M059J (cell line): ENCODE measurements around the gene PELI2. TPM values are rescaled to one million over a fixed set of nuclear protein-coding genes. Genes with fewer than 3 reads are reported as not detected.
"Not testable (repeated sequence)": the region's sequence is repeated elsewhere in the genome, so short reads cannot be mapped to it uniquely, and the experiment has no call there.

Source experiments
- DNase-seq: peaks from one replicate; pipeline ENCODE4 v3.0.0-alpha.2; 2012; ENCODE audit warnings: low read depth
- total RNA-seq: library from RNA; depleted of rRNA; stranded (reverse); fragments of >200 nt; shearing (Covaris generic); gene quantifications from 2 replicates; pipeline ENCODE4 v1.2.3, GENCODE V29; 2014

Gene PELI2
- total RNA-seq, 1 experiment from 2014 or later, result 3.0 TPM

DNA sequence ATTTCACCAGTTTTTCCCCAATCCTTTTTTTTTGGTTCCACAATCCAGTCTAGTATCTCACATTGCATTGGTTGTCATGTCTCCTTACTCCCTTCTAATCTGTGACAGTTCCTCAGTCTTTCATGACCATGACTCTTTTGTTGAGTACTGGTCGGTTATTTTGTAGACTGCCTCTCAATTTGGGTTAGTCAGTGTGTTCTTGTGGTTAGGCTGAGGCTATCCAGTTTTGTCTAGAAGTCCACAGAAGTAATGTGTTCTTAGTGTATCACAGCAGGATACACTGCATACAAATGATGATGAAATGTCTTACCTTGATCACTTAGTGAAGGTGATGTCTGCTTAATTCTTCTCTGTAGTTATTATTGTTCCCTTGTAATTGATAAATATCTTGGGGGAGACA lies 24.8 kb downstream of the PELI2 start:
- no peak for DNase-seq

DNA sequence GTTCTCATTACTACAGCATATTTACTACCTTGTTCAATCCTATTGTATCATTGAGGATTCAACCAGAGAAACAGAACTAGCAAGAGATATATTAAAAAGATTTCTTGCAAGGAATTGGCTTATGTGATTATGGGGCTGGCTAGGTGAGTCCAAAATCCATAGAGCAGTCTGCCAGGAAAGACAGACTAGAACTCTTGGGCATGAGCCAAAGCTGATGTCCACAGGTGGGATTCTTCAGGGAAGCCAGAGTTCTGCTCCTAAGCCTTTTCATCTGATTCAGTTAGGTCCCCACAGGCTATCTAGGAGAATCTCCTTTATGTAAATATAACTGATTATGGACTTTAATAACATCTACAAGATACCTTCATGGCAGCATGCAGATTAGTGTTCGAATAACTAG lies 26.0 kb downstream of the PELI2 start:
- DNase-seq, result no peak

DNA sequence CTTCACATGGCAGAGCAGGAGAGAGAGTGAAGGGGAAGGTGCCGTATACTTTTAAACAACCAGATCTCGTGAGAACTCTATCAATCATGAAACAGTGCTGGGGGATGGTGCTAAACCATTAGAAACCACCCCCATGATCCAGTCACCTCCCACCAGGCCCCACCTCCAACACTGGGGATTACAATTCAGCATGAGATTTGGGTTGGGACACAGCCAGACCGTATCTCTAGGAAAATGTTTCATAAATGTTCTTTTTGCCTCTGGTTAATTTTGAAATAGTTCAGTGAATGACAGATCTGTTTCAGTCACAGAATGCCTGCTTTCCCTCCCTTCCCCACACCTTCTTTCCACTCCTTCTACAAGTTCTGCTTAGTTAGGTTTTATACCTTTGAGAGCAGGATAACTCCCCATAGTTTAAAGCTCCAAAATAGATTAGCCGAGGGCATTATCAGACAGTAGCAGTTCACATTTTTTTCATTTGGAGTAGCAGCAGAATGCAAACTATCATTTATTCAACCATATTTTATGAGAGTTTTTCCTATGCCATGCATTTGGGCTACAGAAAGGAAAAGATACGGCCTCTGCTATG lies 27.1 kb downstream of the PELI2 start:
- DNase-seq, result no peak

DNA sequence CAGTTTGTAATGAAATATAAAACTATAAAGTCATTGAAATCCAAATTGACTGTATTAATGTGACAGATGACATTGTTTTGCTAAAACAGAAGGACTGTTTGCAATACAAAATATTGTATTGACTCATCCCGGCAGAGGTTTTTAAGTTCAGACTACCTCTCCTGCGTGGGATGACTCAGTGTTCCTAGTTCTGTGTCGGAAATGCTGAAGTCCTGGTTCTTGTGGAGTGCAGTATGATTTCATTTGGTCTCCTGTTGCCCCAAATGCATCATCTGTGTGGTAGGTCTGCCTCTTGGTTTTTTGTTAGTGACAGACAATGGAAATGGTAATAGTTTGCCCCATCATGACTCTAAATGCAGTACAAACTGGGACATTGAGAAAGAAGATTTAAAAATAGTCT lies 27.8 kb downstream of the PELI2 start:
- peak; percentile 72 for DNase-seq

DNA sequence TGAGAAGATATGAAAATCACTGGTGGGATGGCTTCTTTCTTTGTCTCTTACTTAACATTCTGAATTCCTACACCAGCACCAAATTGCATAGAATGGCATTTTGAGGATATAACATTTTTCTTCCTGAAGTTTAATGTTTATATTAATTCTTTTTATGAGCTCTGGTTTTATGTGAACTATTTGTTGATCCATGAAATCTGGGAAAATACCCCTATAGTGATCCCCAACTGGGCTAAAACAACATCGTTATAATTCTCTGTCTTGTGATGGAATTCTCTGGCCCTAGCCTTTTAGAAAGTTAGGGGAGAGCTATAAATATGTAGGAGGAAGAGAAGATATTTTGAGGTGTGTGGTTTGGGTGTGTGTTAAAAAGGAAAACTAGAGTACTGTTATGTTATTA lies 29.2 kb downstream of the PELI2 start:
- DNase-seq, result no peak

DNA sequence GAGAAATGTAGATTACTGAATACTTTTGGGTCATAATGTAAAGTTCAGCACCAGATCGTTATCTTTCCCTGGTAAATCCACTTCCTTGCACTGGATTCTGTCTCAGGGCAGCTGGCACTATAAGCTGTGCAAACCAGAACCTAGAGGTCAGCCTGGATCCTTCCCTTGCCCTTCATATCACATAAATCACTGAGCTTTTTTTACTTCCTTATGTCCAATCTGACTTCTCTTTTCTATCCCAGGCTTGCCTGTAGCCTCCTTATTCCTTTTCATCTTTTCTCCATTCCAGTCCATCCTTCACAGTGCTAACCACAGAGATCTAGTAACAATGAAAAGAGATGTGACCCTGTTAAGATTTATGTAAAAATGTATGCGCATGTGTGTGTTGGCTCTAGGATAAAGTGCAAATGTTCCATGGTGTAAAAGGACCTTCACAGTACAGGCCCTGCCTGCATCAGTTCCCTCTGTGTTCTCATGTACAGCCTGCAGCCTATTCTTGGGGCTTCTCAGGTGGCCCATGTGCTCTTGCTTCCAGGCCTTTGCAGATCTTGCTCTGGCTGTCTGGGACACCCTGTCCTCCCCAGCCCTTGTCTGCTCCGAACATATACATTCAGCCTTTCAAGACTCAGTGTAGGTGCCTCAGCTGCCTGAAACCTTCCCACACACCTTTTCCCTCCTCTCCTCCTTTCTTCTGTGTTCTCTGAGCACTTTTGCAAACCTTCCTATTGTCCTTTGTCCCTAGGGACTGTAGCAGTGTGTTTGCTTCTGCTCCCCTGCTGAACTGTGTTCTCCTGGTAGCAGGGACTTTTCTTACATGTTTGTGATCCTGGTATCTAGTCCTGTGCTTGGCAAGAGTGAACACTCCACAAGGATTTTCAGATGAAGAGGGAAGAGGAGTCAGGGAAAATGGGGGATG lies 30.0 kb downstream of the PELI2 start:
- DNase-seq, result no peak

DNA sequence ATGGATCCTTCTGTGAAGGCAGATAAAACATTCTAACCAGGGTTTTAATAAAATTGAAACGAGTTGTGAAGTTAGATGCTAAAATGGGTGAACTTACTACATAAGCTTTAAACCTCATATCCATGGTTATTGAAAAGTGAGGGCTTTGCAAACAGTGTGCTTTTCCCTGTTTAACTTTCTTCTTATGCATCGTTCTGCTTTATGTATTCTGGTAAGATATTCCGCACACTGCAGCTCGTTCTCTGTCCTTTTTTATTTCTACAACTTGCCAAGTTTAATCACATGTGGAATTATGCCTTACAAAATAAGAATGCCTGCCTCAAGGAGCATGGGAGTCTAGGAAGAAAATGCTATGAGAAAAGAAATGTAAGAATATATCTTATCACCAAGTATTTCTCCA lies 30.9 kb downstream of the PELI2 start:
- DNase-seq, result no peak

DNA sequence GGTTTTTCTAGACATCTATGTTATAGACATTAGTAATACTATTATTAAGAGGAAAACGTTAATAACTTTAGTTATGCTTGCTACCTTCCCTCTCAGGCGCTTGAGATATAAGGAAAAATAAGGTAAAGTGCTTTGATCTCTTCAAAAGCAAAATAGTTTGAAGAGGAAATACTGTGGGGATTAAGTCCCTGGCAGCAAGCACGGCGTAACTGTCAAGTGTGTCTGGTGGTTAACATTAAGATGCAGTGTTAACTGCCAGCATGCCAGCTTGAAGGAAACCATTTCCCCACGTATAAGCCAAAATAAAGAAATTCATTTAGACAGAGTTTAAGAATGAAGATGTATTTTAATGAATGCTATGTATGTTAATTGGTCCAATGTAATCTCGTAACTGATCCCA lies 31.8 kb downstream of the PELI2 start:
- DNase-seq, result no peak

DNA sequence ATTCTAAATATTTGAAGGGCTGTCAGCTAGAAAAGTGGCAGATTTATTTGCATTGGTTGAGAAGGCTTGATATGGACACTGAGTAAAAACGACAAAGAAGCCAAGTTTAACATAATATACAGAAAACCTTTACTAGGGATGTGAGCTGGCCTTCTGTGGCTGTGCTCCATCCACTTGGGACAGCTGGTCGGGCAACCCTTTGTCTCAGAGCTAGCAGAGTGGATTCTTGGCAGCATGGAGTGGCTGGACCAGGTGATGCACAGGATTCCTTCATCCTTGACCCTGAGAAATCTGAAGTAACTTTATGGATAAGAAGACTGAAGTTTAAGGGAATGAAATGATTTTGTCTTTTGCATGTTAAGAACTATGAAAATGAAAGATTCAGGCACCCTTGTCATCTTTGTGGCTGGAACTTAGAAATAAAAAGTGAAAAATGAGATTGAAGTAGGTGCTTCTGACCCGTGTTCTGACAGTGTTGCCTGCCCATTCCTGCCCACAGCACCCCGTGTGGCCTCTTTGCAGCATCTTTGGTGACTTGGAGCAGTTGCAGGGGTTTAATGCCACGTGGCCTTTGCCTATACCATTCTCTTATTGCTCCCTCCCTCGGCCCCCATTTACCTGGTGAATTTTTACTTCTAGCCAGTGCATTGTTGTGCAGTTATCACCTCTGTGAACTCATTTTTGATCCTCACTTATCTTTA lies 32.6 kb downstream of the PELI2 start:
- DNase-seq, result no peak

DNA sequence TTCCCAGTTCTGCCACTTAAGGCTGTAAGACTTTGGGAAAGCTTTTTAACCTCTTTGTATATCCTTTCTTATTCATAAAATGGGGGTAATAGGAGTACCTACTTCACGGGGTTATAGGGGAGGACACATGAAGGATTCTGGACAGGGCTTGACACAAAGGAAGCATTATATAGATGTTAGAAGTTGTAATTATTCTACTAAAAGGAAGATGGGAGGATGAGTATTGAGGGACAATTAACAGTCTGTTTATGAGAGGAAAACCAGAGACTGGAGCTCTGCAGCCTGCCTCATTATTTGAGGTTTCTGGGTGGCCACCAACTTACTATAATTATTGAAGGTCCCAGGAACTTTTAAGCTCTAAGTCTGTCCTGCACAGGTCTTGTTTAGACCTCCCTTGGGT lies 34.0 kb downstream of the PELI2 start:
- no peak for DNase-seq

DNA sequence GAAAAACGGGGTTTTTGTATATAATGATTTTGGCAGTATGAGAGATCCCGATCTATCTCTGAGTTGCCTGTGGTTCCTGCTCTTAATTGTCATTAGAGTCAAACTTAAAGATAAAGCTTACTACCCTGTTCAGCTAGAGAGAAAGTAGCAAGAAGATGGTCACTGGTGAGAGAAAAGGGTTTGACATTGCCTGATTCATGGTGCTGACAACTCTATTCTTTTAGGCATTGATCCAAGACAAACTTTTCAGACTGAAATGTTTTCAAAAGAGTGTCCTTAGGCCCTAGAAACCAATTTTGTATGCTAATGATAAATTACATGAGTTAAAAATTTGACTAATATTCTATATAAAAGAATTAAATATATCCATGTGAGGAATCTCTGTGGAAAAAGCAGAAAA lies 35.1 kb downstream of the PELI2 start:
- peak; percentile 37 for DNase-seq

DNA sequence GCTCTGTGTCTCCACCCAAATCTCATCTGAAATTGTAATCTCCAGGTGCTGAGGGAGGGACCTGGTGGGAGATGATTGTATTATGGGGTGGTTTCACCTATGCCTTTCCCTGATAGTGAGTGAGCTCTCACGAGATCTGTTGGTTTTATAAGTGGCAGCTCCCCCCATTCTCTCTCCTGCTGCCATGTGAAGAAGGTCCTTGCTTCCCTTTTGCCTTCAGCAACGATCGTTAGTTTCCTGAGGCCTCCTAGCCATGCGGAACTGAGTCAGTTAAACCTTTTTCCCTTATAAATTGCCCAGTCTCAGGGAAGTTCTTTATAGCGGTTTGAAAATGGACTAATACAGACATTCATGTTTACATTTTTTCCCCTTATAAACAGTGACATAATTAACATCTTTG lies 36.1 kb downstream of the PELI2 start:
- DNase-seq, result no peak

DNA sequence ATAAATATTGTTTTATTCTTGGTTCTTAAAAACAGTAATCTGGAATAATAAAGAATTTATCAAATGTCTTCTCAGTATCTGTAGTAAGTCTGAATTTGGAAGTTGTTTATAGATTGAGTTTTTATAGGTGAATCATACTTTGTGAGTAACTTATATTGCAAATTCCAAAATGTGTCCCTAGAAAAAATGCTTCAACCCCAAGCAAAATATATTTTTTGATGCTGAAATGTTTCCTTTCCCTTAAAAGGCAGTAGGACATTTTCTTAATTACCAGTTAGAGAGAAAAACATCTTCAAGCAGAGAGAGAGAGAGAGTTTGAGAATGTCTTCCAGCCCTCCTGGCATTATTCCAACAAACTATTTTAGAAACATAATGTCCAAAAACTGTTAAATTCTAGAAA lies 37.9 kb downstream of the PELI2 start:
- no peak for DNase-seq

DNA sequence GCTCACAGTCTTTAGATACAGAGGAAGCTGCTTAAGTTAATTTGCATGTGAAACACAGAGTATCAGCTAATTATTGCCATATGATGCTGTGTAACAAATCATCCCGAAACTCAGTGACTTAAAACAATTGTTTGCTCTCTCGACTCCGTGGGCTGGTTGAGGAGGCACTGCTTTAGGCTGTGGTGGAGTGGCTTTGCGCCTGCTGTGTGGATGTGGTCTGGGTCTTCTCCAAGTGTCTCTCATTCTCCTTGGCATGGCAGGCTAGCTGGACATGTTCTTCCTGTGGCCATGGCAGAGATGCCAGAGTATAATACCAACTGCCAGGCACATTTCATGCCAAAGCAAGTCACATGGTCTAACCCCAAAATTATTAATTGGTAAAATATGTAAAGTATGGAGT lies 40.9 kb downstream of the PELI2 start:
- peak; percentile 26 for DNase-seq

DNA sequence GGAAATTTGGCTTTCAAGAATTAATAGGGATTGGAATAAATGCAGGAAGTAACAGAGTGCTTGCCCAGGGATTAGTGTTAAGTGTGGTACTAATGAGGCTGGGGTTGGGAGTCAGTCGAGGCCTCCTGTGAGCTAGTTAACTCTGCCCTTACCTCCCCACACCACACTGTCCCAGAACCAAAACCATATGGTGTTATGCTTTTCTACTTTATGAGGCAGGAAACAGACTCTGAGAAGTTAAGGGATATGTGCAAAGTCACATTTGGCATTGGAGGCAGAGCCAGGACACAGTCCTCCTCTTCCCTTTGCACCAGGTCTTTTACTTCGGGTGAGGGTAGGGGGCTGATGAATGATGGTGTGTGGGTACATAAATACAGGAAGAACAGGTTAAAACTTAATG lies 41.9 kb downstream of the PELI2 start:
- no peak for DNase-seq

DNA sequence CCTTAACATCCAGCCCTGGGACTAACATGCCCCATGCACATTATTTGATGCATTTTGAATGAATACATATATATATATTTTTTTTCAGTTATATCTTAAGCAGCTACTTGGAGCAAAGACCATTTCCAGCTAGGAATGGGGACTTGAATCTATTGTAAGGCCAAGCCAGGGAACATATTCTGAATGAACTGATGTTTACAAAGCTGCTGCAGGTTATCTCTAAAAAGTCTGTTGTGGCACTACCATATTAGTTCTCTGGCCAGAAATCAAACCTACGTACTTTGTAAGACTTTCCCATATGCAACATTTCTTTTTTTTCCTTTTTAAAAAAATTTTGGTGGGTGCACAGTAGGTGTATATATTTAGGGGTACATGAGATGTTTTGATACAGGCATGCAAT lies 43.4 kb downstream of the PELI2 start:
- no peak for DNase-seq

DNA sequence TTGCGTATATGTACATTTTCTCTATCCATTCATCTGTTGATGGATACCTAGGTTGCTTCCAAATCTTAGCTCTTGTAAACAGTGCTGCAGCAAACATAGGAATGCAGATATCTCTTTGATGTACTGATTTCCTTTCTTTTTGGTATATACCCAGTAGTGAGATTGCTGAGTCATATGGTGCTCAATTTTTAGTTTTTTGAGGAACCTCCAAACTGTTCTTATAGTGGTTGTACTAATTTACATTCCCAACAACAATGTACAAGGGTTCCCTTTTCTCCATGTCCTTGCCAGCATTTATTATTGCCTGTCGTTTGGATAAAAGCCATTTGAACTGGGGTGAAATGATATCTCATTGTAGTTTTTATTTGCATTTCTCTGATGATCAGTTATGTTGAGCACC lies 44.3 kb downstream of the PELI2 start:
- no peak for DNase-seq

DNA sequence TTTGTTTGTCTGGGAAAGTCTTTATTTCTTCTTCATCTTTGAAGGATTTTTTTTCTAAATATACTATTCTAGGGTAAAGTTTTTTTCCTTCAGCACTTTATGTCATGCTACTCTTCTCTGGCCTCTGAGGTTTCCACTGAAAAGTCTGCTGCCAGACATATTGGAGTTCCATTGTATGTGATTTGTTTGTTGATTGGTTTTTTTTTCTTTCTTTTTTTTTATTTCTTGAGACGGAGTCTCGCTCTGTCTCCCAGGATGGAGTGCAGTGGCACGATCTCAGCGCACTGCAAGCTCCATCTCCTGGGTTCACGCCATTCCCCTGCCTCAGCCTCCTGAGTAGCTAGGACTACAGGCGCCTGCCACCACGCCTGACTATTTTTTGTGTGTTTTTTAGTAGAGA lies 48.4 kb downstream of the PELI2 start:
- not testable (repeated sequence) for DNase-seq

DNA sequence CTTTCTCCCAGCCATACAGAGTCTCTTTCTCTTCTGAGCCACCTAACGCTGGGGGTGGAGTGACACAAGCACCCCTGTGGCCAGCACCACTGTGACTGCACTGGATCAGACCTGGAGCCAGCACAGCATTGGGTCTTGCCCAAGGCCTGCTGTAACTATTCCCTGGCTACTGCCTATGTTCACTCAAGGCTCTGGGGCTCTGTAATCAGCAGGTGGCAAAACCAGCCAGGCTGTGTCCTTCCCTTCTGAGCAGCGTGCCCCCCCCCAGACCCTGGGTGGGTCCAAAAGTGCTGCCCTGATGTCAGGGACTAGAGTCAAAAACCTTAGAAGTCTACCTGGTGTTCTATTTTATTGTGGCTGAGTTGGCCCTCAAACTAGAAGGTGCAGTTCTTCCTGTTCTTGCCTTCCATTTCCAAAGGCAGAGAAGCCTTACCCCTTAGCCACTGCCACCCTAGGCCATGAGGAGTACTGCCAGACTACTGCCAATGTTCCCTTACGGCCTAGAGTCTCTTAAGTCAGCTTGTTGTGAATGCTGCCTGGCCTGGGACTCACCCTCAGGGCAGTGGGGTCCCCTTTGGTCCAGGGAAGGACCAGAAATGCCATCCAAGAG lies 49.9 kb downstream of the PELI2 start:
- DNase-seq, result no peak

DNA sequence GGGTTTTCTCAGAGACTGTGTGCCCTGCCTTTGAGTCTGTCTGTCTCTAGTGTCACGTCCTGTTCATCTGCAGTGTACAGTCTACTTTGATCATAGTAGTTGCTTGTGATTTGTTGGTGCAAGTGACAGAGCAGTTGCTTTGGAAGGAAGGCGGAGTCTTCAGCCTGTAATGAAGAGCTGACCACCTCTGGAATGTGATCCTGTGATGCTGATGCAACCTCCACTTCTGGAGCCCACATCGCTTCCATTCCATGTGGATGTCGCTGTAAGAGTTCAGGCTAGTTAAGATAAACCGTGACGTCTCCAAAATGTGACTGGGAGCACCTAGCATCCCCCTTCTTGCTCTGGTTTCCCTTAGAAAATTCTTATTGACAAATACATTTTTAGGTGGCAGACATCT lies 51.8 kb downstream of the PELI2 start:
- no peak for DNase-seq

DNA sequence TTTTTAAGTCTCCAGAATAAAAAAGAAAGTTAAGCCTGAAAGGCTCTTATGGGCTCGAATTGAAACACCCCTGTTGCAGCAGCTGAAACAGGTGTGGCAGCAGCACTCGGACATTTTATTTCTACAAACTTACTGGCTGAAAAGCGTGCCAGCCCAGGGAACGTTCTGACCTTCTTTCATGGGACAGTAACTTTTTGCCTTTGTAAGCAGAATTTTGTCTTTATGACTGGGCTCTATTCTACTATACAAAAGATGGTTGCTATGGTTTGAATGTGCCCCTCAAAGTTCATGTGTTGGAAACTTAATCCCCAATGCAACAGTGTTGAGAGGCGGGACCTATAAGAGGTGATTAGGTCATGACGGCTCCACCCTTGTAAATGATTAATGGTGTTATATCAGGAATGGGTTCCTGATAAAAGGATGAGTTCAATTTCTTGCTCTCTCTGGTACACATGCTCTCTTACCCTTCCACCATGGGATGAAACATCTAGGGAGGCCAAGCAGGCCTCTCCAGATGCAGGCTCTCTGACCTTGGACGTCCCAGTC lies 52.7 kb downstream of the PELI2 start:
- DNase-seq, result no peak

DNA sequence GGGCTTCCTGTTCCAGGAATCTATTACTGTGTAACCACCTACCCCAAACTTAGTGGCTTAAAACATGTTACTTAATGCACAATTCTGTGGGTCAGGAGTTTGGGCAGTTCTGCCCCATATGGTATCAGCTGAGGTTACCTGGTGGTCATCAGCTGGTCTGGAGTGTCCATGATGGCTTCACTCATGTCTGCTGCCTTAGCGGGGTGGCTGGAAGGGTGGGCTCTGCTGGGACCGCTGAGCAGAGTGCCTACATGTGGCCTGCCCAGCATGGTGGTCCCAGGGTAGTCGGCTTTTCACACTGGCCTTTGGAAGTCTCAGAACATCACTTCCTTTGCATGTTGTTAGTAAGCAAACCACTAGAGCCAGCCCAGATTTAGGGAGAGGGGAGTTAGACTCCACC lies 53.9 kb downstream of the PELI2 start:
- DNase-seq, result no peak
